Stimulated activated CD4-positive, alpha-beta T cell treated with anti-CD3 and anti-CD28 coated beads, Interleukin-15, amount 100 ng/mL, for 24 hours (primary cell): Measurements from ENCODE around the gene C14orf132.

Experiments
- DNase-seq: peaks from one replicate; pipeline ENCODE4 v3.0.0-alpha.2; 2020

C14orf132 gene

DNA sequence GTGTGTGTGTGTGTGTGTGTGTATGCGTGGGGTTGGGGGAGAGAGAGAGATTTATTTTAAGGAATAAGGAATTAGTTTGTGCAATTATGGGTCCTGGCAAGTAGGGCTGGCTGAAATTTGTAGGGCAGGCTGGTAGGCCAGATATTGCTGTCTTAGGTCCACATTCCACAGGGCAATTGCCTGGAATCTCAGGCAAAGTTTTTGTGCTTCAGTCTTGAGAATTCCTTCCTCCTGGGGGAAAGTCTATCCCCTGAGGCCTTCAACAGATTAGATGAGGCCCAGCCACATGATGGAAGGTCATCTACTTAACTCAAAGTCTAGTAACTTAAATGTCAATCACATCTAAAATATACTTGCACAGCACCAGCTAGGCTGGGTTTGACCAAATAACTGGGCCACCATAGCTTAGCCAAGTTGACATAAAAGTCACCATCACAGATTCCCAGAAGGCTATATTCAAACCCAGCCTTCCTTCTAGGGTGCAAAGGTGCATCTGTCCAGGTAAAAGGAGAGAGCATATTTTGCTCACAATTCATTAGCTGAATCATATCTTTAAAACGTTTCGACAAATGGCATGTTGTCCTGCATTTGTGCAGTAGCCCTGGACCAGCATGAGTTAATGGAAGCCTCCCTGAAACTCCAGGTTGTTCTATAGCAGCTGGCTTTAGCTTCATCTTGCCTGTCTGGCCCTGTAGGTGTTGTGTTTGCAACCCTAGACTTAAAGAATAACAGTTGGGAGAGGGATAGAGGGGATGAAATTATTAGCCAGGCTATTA, 63.1 kb downstream of the C14orf132 start:
- DNase-seq, result no peak

GRCh38 chr14:96103075-96103474, 63.9 kb downstream of the C14orf132 start:
- DNase-seq, result no peak

GRCh38 chr14:96103560-96104460, 64.6 kb downstream of the C14orf132 start:
- DNase-seq, result no peak

GRCh38 chr14:96104469-96105057, 65.4 kb downstream of the C14orf132 start:
- DNase-seq, result no peak

- no peak for DNase-seq
These were observed 66.1 kb downstream of the C14orf132 start for GRCh38 chr14:96105089-96105925.

DNA sequence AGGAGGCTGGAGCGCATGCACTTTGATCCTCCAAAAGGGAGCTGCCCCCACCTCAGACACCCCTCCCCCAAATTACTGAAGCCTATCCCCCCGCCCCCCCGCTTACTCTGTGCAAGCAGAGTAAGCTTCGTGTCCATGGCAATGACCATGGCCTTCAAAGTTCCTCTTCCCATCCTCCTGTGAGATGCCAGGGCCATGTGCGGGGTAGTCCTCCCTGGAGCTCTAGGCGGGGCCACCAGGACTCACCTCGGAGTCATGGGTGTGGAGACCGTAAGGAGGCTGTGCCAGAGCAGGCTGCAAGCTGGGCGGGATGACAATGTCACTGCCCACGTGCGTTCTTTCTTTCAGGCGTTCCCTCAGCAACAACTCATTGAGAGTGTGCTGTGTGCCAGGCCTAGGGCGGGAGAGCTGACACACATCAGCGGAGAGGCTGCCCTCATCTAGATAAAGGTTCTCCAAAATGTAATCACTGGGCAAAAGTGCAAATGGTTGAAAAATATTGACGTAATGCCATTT, 66.8 kb downstream of the C14orf132 start:
- no peak for DNase-seq

DNA sequence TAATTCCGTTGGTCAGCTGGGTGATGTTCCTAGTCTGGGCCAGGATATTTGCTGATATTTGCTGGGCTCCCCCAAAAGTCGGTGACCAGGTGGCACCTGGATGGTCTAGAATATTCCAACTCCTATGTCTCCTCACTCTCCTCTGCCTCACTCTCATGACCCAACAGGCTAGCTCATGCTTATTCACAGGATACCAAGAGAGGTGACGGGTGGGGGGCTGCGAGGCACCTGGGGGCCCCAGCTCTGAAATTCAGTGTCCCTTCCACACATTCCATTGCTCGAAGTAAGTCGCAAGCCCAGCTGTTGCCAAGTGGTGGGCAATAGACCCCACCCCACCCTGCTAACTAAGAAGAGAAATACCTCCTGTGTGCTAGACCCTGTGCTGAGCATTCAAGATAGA, 67.7 kb downstream of the C14orf132 start:
- DNase-seq, result no peak

DNA sequence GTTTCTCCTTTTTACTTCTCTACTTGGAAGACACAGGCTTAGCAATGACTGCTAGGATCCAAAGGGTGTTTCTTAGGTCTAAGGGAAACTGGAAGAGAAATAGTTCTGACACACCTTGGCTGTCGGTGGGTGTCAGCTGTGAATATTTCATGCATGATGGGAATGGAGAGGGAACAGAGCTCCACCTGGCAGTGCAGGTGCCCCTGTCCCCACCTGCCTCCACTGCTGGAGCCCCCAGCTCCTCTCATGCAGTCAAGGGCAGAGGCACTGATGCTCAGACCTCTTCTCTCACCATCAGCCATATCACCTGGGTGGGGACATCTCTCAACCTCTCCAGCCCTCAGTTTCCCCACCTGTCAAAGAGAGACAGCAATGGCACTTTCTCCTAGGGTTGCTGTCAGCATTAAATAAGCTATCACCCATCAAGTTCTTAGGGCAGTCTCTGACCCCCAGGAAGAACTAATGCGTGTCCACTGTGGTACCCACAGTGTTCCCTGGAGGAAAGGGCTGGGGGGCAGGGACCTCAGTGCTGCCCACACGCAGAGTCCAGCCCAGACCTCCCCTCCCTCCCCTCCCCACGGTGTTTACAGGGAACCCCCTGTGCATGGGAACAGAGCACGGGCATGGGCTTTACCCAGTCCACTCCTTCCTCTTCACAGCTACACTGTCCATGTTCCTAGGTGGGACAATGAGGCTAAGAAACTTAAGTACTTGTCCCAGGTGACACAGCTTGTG, 69.1 kb downstream of the C14orf132 start:
- peak; percentile 11 for DNase-seq

GRCh38 chr14:96108911-96109310, 69.7 kb downstream of the C14orf132 start:
- no peak for DNase-seq

DNA sequence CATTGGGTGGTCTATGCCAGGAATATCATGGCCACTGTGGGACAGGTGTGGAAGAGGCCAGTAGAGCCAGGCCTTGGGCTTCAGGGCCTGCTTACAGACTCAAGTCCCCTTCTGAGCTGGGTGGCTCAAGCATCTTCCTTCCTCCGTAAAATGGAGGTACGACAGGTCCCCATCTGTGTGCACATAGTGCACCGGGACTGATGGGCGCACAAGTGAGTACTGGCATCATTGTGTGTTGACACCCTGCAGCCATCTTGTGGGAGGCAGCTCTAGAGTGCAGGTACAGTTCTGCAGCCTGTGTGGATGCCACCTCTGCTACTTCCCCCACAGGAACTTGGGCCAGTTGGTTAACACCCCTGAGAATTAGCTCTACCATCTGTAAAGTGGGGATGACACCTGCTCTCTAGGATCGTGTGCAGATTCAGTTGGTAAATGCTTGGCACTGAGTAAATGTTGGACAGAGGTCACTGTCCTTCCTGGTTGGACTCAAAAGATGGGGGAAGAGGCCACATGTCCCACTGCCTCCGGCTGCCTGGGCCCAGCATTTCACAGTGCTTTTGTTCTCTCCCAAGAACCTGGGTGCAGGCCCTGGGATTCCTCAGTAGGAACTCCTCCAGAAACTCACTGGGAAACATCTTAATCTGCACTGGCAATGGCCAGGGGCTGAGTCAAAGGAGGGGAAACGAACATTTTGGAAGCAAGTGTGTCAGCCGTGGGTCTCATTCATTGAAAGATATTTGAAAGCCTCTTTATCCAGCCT, 70.6 kb downstream of the C14orf132 start:
- DNase-seq, result no peak

DNA sequence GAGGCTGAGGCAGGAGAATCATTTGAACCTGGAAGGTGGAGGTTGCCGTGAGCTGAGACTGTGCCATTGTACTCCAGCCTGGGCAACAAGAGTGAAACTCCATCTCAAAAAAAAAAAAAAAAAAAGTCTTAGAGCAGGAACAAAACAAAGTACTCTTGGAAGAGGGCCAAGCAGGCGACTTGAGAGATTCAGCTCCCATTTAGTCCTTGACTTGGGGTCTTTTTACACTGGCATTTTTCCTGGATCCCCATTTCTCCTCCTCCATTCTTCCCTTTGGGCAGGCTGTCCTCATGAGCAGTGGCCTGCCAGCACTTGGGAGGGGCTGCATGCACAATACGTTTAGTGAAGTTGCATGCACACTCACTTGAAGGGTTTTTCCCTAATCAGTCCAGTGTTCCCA, 72.9 kb downstream of the C14orf132 start:
- DNase-seq, result no peak

GRCh38 chr14:96114002-96114401, 74.8 kb downstream of the C14orf132 start:
- no peak for DNase-seq

GRCh38 chr14:96117101-96117897, 78.1 kb downstream of the C14orf132 start:
- DNase-seq, result peak; percentile 10

- DNase-seq, result no peak
These were observed 78.8 kb downstream of the C14orf132 start for GRCh38 chr14:96117960-96118359.

GRCh38 chr14:96118391-96118790, 79.2 kb downstream of the C14orf132 start:
- DNase-seq, result no peak

DNA sequence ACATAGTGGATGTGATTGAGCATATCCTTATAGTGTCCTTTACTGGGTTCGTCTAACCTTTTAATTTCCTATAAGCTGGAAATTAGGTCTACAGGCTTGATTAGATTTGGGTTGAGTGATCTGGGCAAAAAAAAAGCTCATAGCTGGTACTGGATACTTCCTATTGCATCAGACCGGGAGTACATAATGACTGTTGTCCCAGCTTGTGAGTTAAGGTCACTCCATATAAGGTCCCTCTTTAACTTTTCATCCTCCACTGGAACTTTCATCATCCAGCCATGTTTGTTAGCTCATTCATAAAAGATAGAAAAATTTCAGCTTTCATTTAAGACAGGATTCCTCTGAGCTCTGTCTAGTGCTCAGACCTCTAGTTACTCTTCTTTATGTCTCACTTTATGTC, 80.8 kb downstream of the C14orf132 start:
- DNase-seq, result no peak

DNA sequence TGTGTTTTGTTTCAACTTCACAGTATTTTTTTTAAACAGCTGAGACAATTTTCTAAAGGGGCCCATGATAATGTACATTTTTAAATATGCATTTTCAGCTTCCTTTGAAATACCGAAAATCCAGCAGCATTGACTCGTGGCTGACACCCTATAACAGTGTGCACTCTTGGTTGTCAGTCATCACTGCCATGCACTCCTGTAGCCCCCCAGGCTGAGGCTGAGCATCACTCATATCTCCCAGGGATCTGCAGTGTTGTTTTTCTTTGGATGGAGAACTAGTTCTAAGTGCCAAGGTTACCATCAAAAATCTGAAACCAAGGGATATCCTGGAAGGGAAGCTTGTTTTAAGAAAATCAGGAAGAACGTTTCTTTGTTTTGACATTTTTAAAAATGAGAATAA, 81.2 kb downstream of the C14orf132 start:
- no peak for DNase-seq

DNA sequence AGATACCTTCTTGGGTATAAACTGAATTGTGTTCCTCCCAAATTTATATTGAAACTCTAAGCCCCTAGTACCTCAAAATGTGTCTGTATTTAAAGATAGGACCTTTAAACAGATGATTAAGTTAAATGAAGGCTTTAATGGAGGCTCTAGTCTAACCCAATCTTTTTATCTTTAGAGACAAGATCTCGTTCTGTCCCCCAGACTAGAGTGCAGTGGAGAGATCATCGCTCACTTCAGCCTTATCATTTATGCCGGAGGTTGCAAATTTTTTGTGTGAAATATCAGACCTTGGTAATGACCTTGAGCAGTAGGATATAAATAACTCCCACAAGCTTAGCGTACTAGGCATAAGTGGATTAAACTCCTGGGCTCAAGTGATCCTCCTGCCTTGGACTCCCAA, 81.8 kb downstream of the C14orf132 start:
- DNase-seq, result no peak

DNA sequence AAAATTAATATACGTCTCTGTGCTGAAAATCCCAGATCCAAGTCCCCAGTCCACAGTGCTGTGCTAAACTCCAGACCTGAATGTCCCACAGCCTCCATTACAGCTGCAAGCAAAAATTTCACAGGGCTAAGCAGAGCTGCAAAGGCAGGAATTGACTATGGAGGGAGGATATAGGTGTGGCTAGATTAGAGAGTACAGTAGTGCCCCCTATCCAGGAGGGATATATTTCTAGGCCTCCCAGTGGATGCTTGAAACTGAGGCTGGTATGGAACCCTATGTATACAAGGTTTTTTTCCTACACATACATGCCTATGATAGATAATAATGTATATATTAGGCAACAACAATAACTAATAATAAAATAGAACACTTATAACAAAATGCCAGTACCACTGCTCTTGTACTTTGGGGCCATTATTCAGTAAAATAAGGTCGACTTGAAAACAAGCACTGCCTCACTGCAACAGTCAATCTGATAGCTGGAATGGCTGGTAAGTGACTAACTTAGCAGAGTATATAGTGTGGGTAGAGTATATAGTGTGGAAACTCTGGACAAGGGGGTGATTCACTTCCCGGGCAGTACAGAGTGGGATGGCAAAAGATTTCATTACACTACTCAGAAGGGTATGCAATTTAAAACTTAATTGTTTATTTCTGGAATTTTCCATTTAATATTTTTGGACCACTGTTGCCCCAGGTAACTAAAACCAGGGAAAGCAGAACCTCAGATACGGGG, 82.7 kb downstream of the C14orf132 start:
- DNase-seq, result no peak
